ENCODE results near the gene WASF1. TPM values are rescaled to one million over a fixed set of nuclear protein-coding genes. Genes with fewer than 3 reads are reported as not detected.

WASF1 gene
- total RNA-seq, 4 donors from 2014 or later = 10.9 to 21.2 (median 11.8) TPM

DNA sequence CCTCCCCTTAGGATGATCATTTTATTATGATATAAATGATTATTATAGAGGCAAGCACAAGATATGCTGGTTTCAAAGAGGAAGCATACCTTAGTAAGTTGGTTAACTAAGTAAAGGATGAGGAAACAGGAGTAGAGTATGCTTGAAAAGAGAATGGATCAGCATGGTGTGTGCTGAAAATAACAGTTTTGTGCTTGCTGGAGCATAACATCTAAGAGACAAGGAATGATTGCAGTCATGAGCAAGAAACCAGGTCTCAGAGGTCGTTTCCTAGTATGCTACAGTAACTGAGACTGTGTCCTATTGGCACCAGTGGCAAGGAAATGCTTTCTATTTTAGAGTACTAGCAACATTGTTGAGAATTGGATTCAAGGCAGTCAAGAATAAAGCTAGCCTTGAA lies 34.9 kb upstream of the WASF1 start:
- WGBS = 79% methylated on average over 1 of the region's 1 CpG
- no peak overlapping the region for H3K4me3 ChIP-seq
- intact Hi-C loops (cut with DNase I) = no loop called here
- H3K27me3 ChIP-seq = no peaks in the 10 kb centered on the region
- no peak for DNase-seq (ENCODE audit: extremely low spot score)
- H3K27ac ChIP-seq (replicated peaks in 1 of 4) = no peak overlapping the region
- H3K36me3 ChIP-seq = peaks cover 33 to 100% (median 69%) of the 10 kb centered on the region in 4 donors
- TF ChIP-seq POLR2A (IDR thresholded peaks at IDR 0.05; ENCODE audit: low read depth) (no peak), CTCF (IDR thresholded peaks at IDR 0.05) (no peak), EP300 (IDR thresholded peaks at IDR 0.05) (no peak), POLR2AphosphoS5 (IDR thresholded peaks at IDR 0.05) (no peak)
- no peaks in the 10 kb centered on the region for H3K9me3 ChIP-seq
- no peaks in the 10 kb centered on the region for H3K4me1 ChIP-seq

GRCh38 chr6:110211753-110212152 lies 32.3 kb upstream of the WASF1 start:
- DNase-seq (ENCODE audit: extremely low spot score) = no peak
- WGBS = 97% methylated on average over 1 of the region's 1 CpG

DNA sequence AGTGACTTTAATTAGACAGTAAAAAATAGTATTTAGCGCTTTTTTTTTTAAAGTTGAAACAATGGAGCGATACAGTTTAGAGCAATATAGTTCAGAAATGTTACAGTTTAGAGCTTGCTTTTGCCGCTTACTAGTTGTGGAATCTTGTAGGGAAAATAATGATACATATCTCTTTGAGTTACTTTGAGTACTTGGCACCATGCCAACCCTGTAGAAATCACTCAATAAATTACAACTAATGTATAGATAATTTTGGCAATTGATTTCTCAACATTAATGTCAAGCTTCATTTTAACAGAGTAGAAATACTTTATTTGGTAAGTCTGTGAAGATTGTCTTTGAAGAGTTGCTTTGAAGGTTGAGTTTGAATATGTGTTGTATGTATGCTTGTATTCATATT lies 28.2 kb upstream of the WASF1 start:
- Histone ChIP-seq H3K4me1 (no peaks in the 10 kb centered on the region), H3K27me3 (no peaks in the 10 kb centered on the region), H3K36me3 (peaks cover 7 to 48% (median 28%) of the 10 kb centered on the region in 4 donors), H3K9me3 (no peaks in the 10 kb centered on the region), H3K27ac (replicated peaks in 1 of 4) (no peak overlapping the region), H3K4me3 (no peak overlapping the region)
- no peak for DNase-seq (ENCODE audit: extremely low spot score)
- WGBS = over 99% methylated on average over 3 of the region's 3 CpGs
- TF ChIP-seq POLR2A (IDR thresholded peaks at IDR 0.05; ENCODE audit: low read depth) (no peak), CTCF (IDR thresholded peaks at IDR 0.05) (no peak), POLR2AphosphoS5 (IDR thresholded peaks at IDR 0.05) (no peak), EP300 (IDR thresholded peaks at IDR 0.05) (no peak)
- intact Hi-C loops (cut with DNase I) = no loop called here

More at GRCh38 chr6:110211753-110212152, 32.3 kb upstream of the WASF1 start:
- no peaks in the 10 kb centered on the region for H3K27me3 ChIP-seq
- H3K27ac ChIP-seq (replicated peaks in 1 of 4) = no peak overlapping the region
- TF ChIP-seq POLR2A (IDR thresholded peaks at IDR 0.05; ENCODE audit: low read depth) (no peak), CTCF (IDR thresholded peaks at IDR 0.05) (no peak), POLR2AphosphoS5 (IDR thresholded peaks at IDR 0.05) (no peak)
- intact Hi-C loops (cut with DNase I) = no loop called here
- H3K9me3 ChIP-seq = no peaks in the 10 kb centered on the region
- H3K36me3 ChIP-seq = peaks cover 18 to 89% (median 59%) of the 10 kb centered on the region in 4 donors
- no peaks in the 10 kb centered on the region for H3K4me1 ChIP-seq
- no peak overlapping the region for H3K4me3 ChIP-seq

GRCh38 chr6:110201151-110201884 lies 21.8 kb upstream of the WASF1 start:
- H3K4me1 ChIP-seq = peaks cover 0 to 12% (median 0%) of the 10 kb centered on the region in 4 donors
- DNase-seq (ENCODE audit: extremely low spot score) = no peak
- H3K36me3 ChIP-seq = no peaks in the 10 kb centered on the region
- WGBS = 93% methylated on average over 3 of the region's 3 CpGs
- no peaks in the 10 kb centered on the region for H3K9me3 ChIP-seq
- no peak overlapping the region for H3K27ac ChIP-seq (replicated peaks in 1 of 4)
- no peaks in the 10 kb centered on the region for H3K27me3 ChIP-seq
- intact Hi-C loops (cut with DNase I) = no loop called here
- TF ChIP-seq EP300 (IDR thresholded peaks at IDR 0.05) (no peak), POLR2AphosphoS5 (IDR thresholded peaks at IDR 0.05) (no peak), CTCF (IDR thresholded peaks at IDR 0.05) (no peak), POLR2A (IDR thresholded peaks at IDR 0.05; ENCODE audit: low read depth) (no peak)
- H3K4me3 ChIP-seq = no peak overlapping the region
